HG03342 (cell line): ENCODE data around the gene ZNF407.

Experiments used
- ATAC-seq: cut with Tn5 transposase; IDR thresholded peaks from one replicate; pipeline ENCODE4 v1.9.1; 2021; ENCODE audit warnings: mild to moderate bottlenecking, moderate library complexity; ENCODE audit not compliant: unreplicated experiment

Gene ZNF407

GRCh38 chr18:74869904-74870863 is 272.5 kb downstream of the ZNF407 start:
- ATAC-seq = peak; percentile 91

GRCh38 chr18:74870950-74871349 is 273.3 kb downstream of the ZNF407 start:
- ATAC-seq = no peak

DNA sequence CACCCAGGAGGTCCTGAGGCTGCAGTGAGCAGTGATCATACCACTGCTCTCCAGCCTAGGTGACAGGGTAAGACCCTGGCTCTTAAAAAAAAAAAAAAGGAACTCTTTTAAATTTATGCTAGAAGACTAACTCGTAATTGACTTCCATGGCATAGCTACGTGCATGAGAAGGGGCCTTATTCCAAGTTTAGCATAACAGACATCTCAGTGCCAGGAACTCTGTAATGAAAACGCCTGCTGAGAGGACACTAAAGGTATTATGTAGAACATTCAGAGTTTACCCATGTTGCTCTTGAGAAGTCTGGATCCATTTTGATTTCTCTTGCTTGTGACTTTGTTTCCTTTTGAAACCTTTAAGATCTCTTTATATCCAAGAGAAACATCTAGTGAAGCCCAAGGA is 276.0 kb downstream of the ZNF407 start:
- no peak for ATAC-seq

GRCh38 chr18:74874351-74874750 is 276.7 kb downstream of the ZNF407 start:
- no peak for ATAC-seq

GRCh38 chr18:74876630-74877243 is 279.1 kb downstream of the ZNF407 start:
- no peak for ATAC-seq

DNA sequence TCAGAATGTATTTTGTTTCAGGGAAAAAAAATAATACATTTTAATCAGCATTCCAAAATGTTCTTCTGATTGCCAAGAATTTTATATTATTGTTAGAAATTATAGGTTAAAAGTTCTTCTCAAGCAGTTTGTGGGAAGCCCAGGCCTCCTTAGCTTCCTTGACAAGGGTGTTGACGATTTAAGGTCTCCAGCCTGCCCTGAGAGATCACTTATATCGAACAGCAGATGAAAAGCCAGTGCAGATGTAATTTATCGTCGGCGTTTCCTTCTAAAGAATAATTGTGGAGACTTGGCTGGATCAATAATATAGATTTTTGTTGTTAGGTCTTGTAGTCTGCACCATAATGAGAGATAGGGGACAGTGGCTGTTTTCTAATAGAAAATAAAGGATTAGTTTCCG is 280.6 kb downstream of the ZNF407 start:
- ATAC-seq = no peak

DNA sequence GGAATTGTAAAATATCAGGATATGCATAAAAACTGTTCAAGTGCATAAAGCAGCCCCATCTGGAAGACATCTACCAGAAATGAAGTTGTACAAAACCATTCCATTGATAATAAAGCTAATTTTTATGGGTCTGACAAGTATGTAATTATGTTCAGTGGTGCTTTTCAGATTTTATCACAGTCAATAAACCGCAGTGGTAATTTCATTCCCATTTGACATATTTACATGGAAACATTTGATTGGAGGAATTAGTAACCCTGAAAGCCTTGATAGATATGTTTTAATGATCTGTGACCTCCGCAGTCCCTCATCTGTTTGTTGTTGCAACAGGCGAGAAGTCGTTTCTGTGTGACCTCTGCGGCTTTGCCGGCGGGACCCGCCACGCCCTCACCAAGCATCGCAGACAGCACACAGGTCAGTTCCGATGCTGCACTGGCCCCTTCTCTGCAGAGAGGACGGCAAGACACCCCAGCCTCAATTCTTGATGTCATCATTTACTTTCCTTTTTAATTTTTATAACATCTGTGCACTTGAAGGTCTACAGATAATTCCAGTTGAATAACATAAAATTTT is 283.1 kb downstream of the ZNF407 start:
- no peak for ATAC-seq

GRCh38 chr18:74892066-74892627 is 294.5 kb downstream of the ZNF407 start:
- ATAC-seq = no peak

GRCh38 chr18:74895686-74896085 is 298.0 kb downstream of the ZNF407 start:
- no peak for ATAC-seq

DNA sequence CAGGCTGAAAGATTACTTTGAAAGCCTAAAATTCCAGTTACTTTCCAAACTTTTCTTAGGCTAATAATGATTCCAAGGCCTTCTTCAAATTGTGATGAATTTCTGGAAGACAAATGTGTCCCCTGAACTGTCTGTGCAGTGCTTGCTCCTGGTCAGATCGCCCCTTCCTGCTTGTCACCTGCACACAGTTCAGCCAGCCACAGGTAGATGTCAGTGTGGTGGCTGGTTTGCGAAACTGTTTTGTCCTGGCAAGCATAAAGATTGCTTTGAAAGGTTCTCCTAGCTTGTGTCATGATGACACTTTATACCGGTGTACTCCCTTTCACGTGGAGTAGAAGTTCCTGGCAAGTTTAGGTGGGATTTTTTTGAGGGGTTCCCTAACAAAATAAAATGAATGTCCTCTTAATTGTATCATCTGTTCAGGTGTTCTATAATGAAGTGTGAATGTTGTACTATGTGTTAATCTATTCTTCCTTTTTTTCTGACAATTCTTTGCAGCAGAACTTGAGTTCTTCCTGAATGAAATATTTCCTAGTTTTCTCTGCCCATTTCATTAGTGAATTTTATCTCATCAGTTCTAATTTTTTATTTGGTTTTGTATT is 298.8 kb downstream of the ZNF407 start:
- ATAC-seq = peak; percentile 79

DNA sequence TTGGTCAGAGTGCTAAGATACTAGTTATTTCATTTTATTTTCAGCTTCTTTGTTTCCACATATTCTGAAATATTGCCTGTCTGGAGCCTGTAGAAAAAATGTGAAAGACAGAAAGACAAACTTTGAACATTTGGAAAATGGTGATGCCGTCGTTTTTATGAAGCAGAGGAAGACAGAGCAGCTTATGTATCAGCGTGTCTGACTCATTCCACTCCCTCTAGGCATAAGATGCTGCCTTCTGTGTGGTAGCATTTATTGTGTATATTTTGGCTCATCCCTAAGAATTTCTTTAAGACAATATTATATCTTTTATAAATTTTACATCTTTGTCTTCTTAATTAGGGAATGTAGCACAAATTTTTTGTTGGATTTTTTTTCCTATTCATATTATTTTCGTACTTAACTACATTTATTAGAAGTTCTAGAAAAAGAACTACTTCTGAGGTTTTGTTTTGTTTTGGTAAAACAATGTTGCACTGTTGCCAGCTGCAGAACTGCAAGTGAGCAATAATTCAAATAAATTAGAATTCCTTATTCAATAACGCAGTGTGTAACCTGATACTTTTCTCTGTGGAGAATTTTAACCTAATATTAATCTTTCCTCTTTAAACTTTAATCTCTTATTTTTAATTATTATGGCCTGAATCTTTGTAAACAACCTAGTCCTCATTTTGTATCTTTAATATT is 300.4 kb downstream of the ZNF407 start:
- no peak for ATAC-seq

DNA sequence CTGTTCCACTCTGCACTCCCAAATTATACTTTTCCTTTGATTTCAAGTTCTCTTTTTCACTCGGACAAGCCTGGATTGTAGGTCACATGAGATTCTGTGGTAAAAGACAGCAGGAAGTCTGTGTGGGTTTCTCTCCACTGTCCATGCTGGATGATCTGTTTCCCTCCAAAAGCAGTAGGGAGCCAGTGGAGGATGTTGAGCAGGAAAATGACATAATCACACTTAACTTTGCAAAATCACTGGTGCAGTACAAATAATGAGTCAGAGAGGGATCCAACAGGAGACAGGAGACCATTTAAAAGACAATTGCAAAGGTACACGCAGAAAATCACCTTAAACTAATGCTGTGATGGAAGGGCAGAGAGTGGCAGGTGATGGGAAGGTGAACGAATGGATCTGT is 301.3 kb downstream of the ZNF407 start:
- no peak for ATAC-seq

- ATAC-seq = no peak
Observed at GRCh38 chr18:74899554-74899953, 301.9 kb downstream of the ZNF407 start.

DNA sequence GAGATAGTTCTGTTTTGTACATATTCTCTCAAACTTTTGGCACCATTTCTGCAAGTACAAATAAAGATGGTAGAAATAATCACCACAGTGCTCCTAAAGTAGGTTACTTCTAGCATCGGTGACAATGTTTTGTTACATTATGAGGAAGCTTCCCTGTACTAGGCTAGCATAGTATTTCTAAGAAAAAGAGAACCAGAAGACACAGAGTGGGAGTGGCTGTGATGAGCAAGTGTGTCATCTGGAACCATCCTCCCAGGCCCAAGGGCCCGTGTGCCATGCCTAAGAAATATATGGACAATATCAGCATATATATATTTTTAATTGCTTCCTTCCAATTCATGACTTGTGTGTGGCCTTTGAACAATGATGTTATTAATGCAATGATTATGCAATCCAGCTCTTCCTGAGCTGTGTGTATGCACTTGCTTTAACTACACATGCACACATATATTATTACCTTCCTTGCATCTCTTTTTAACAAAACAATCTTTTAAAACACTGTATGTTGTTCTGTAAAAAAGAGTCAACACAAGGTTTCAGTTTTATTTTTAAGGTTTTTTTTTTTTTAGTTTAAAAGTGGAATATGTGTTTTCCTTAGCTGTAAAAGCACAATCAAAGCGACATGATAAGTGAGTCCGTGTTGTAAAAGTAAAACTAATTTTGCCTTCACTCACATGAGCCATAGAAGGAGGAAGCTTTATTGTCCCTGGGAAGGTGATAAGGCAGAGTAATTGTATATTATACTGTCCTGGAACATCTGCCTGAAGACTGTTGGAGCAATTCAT is 303.9 kb downstream of the ZNF407 start:
- ATAC-seq = no peak

DNA sequence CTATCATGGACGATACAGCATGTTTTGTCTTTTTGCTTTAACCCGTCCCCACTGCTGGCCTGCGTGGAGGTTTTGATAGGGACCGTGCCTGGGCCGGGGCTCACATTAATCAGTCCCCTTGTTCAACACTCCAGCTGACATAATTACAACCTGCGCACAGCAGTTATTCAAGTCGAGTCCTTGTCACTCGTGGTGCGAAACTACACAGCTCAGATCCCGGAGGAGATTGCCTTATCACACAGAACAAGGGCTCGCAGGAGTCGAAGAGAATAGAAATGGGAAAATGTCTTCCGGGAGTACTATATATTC is 304.4 kb downstream of the ZNF407 start:
- no peak for ATAC-seq

- ATAC-seq = no peak
Observed at GRCh38 chr18:74905247-74905646, 307.6 kb downstream of the ZNF407 start.

- ATAC-seq = no peak
Observed at GRCh38 chr18:74906184-74906583, 308.5 kb downstream of the ZNF407 start.

DNA sequence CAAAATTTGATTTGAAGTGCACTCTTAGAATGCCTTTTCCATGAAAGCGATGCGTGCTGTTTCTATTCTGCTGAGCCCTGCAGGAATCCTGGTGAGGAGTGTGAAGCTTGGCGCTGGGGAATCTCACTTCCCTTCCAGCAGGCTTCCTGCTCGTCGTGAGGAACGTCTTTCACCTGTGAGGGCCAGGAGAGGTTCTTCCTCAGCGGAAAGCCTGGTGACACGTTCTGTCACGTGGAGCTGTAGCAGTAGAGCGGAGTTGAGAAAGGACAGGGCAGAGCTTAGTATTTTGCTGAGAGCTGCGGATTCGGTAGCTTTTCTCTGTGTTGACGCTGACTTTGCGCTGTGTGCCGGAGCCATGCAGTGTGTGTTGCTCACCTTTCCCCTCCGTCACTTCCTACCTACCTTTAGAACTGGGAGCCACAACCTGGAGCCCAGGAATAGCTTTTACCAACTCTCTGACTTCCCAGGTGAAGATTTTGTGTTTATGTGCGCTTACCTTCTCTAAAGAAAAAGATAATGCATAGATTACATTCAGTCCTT is 316.5 kb downstream of the ZNF407 start:
- no peak for ATAC-seq

DNA sequence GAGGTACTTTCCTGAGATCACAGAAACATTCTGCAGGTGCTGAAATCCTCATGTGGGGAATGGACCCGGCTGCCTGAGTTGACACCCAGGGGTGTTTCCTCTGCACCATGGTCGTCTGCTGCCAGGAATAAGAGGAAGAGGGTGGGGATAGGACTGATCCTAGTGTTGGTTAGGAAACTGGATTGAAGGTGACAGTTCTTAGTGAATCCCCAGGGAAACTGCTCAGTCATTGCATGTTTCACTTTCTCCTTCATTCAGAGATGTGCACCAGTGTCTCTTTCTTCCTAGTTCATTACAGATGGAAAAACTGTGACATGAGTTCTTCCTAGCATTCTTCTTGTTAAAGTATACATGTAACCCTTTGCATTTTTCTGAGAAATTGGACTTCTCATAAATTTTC is 317.0 kb downstream of the ZNF407 start:
- peak; percentile 52 for ATAC-seq
